SJCRH30 (cell line): ENCODE data around the gene MBD3. TPM values are rescaled to one million over a fixed set of nuclear protein-coding genes. Genes with fewer than 3 reads are reported as not detected.

Source experiments
- DNase-seq, 2 experiments: peaks; one replicate each; pipeline ENCODE4 v3.0.0-alpha.2; 2015 to 2020
- H3K27ac ChIP-seq: fragments of 250-450 bp; sonication (Bioruptor Pico); 2 replicates; pipeline ENCODE4 v1.5.1; 2020; ENCODE audit warnings: mild to moderate bottlenecking, moderate library complexity
- H3K27me3 ChIP-seq: fragments of 250-450 bp; sonication (Bioruptor Pico); 2 replicates; pipeline ENCODE4 v1.5.1; 2020; ENCODE audit warnings: mild to moderate bottlenecking, moderate library complexity
- H3K36me3 ChIP-seq: fragments of 250-450 bp; sonication (Bioruptor Pico); 2 replicates; pipeline ENCODE4 v1.5.1; 2020; ENCODE audit warnings: mild to moderate bottlenecking, moderate library complexity
- H3K4me1 ChIP-seq: fragments of 250-450 bp; sonication (Bioruptor Pico); 2 replicates; pipeline ENCODE4 v1.5.1; 2020; ENCODE audit warnings: mild to moderate bottlenecking, moderate library complexity
- H3K4me3 ChIP-seq: fragments of 250-450 bp; sonication (Bioruptor Pico); 2 replicates; pipeline ENCODE4 v1.5.1; 2020; ENCODE audit warnings: mild to moderate bottlenecking, moderate library complexity
- H3K9me3 ChIP-seq: fragments of 250-450 bp; sonication (Bioruptor Pico); replicated peaks from 2 replicates; pipeline ENCODE4 v1.5.1; 2020; ENCODE audit warnings: mild to moderate bottlenecking, moderate library complexity
- total RNA-seq: library from RNA; depleted of rRNA; stranded (reverse); fragments of >200 nt; shearing (Covaris generic); gene quantifications from 2 replicates; pipeline ENCODE4 v1.2.3, GENCODE V29; 2014

MBD3 gene
- total RNA-seq, 1 experiment from 2014 or later: 99.8 TPM

DNA sequence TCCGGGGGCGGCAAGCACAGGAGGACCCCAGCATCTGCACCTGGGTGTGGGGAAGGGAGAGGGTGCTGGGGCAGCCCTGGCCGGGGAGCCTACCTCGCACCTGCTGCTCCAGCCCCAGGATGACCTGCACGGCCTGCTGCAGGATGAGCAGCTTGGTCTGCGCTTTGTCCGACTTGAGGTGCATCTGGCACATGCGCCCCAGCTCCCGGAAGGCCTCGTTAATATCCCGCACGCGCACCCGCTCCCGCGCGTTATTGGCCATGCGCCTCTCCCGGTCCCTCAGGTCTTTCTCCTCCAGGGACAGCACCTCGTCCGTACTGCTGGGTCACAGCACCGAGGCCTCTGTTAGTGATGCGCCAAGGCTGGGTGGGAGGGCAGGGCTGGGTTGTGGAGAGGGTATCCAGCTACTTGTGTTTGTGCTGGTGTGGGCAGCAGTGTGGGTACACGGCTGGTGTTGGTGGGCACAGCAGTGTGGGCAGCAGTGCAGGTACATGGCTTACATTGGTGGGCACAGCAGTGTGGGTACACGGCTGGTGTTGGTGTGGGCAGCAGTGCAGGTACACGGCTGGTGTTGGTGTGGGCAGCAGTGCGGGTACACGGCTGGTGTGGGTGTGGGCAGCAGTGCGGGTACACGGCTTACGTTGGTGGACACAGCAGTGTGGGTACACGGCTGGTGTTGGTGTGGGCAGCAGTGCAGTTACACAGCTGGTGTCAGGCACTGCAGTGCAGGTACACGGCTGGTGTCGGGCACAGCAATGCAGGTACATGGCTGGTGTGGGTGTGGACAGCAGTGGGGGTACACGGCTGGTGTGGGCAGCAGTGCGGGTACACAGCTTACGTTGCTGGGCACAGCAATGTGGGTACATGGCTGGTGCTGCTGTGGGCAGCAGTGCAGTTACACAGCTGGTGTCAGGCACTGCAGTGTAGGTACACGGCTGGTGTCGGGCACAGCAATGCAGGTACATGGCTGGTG lies 19.7 kb upstream of the MBD3 start:
- no peaks in the 10 kb centered on the region for H3K9me3 ChIP-seq

DNA sequence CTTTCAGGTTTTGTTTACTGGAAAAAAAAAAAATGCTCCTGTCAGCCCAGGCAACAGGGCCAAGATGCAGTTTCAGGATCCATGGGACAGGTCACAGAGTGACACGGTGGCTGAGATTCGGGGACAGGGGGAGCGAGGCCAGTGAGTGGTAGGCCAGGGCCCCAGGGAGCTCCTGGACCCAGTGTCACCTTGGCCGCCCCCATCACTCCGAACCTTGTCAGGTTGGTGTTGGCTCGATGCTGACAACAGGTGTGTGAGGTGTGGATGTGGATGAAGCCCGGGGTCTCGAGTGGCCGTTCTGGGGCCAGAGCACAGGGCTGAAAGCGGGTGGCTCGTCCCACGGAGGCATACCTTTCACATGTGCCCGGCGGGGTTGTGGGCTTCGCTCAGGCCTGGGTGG lies 18.7 kb upstream of the MBD3 start:
- Histone ChIP-seq H3K27ac (no peak overlapping the region), H3K4me1 (no peaks in the 10 kb centered on the region), H3K27me3 (no peaks in the 10 kb centered on the region), H3K9me3 (no peaks in the 10 kb centered on the region), H3K36me3 (peaks cover 30% of the 10 kb centered on the region), H3K4me3 (no peak overlapping the region)
- DNase-seq: no peak

More for the DNA sequence above, 19.7 kb upstream of the MBD3 start:
- Histone ChIP-seq H3K4me1 (no peaks in the 10 kb centered on the region), H3K36me3 (peaks cover 37% of the 10 kb centered on the region), H3K27me3 (no peaks in the 10 kb centered on the region), H3K4me3 (no peak overlapping the region), H3K27ac (no peak overlapping the region)
- DNase-seq: no peak

DNA sequence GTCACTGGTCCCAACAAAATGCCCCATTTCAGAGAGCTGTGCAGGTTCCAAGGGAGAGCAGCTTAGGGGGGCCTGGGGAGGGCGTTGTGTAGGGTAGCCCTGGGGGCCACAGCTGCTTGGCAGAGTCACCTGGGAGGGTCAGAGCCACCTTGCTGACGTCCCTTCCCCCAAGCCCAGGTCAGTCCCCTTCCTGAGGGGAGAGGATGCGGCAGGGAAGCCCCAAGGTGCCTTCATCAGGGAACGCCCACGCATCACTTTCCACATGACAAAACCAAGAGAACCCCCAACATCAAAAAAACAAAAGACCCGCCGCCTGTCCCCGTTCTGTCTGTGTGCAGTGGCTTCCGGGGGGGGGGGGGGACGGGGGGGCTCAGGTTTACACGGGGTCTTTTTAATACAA lies 17.9 kb upstream of the MBD3 start:
- DNase-seq: no peak
- Histone ChIP-seq H3K9me3 (no peaks in the 10 kb centered on the region), H3K36me3 (peaks cover 22% of the 10 kb centered on the region)

DNA sequence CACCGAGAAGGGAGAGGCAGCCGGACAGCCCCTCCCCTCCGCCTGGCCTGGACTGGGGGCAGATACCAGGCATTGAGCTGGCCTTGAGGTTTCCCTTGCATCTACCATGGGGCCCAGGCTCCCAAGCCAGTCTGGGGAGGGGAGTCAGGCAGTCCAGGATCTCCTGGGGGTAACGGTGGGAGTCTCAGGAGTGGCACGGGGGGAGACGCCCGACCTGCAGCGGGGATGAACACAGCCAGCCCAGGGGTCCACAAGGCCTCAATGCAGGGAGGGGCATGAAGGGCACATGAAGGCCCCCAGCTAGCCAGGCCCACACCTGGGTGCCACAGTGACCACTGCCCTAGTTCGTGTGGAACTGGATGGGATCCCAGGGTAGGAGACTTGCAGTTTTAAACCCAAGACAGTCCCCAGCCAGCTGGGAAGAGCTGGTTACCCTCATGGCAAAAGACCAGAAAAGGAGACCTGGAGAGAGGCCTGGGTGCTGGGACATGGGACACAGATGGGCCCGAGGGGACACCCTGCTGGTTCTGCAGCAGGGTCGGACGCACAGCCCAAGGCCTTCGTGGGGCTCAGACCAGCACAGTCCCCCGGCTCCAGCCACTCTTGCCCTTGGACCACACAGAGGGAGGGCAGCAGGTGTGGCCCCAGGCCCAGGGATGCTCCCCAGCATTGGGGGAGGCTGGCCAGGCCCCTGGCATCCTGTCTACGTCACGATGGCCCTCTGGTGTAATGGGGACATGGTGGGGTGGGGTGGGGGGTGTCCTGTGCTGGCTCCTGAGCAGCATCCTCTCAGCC lies 17.2 kb upstream of the MBD3 start:
- no peak for DNase-seq
- Histone ChIP-seq H3K36me3 (peaks cover 15% of the 10 kb centered on the region), H3K27me3 (no peaks in the 10 kb centered on the region), H3K4me1 (no peaks in the 10 kb centered on the region; the same call in 1 of the 2 replicates), H3K4me3 (no peak overlapping the region), H3K9me3 (no peaks in the 10 kb centered on the region), H3K27ac (no peak overlapping the region)

More for the DNA sequence above, 17.9 kb upstream of the MBD3 start:
- Histone ChIP-seq H3K4me1 (no peaks in the 10 kb centered on the region; the same call in 1 of the 2 replicates), H3K27ac (no peak overlapping the region), H3K4me3 (no peak overlapping the region), H3K27me3 (no peaks in the 10 kb centered on the region)

DNA sequence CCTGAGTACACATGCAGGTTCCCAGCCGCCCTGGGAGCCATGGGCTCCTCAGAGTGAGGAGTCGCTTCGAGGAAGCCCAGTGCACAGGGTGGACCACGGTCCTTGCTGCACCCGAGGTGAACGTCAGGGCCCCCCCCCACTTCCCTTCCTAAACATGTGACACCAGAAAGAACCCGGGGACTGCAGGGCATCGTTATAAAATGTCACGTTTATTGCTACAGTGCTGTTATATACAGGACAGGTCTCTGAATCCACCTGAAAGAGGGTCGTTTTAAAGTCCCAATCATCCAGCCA lies 16.4 kb upstream of the MBD3 start:
- Histone ChIP-seq H3K36me3 (peaks cover 10% of the 10 kb centered on the region), H3K4me3 (no peak overlapping the region), H3K4me1 (no peaks in the 10 kb centered on the region; the same call in 1 of the 2 replicates), H3K27ac (no peak overlapping the region), H3K9me3 (no peaks in the 10 kb centered on the region), H3K27me3 (no peaks in the 10 kb centered on the region)
- DNase-seq: no peak

DNA sequence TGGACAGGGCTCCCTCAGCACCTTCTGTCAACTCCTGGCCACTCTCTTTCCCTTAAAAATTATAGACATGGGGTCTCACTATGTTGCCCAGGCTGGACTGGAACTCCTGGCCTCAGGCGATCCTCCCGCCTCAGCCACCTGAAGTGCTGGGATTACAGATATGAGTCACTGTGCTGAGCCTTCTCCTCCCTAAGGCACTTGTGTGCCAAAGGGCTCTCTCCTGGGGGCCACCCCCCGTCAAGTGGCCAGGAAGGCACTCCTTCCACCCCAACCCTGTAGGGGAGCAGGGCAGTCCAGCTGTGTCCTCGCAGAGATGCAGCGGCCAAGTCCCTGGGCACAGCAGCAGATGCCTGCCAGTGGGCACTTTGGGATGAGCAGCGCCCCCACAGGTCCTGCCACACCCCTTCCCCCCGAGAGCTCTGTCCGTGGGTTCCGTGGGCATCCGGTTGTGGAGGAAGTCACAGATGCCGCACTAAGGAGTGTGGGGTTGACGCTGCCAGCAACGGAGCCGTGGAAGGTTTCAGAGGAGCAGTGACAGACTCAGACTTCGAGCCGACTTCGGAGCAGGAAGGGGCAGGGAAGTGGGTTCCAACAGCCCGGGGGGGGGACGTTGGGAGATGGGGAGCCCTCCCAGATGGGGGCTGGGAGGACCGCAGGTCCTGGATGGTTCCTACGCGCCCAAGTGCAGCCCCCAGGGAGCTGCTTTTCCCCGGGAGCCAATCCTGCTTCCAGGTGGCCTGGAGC lies 15.9 kb upstream of the MBD3 start:
- H3K27ac ChIP-seq: no peak overlapping the region
- no peak for DNase-seq
- H3K36me3 ChIP-seq: peaks cover 5% of the 10 kb centered on the region
- H3K27me3 ChIP-seq: no peaks in the 10 kb centered on the region
- no peak overlapping the region for H3K4me3 ChIP-seq
- no peaks in the 10 kb centered on the region; the same call in 1 of the 2 replicates for H3K4me1 ChIP-seq
- H3K9me3 ChIP-seq: no peaks in the 10 kb centered on the region

DNA sequence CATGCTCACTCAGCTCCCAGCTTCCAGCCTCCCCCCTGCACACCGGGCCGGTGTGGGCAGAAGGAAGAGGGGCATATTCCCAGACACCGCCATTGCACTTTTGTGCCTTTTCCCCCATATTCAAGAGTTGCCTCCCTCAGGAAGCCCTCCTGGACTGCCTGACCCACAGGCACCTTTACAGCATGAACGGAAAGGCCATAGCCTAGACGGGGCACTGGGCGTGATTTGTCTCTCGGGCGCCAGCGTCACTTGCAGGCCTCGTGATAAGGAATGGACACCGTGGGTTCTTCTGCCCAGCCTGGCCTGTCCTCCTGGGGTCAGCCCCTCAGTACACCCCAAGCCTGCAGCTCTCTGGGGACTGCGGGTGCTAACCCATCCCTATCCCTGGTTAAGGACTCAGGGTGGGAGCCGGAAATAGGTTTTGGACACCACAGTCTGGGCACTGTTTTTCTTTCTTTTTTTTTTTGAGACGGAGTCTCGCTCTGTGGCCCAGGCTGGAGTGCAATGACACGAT lies 13.5 kb upstream of the MBD3 start:
- Histone ChIP-seq H3K4me3 (peak overlapping the region; percentile 97), H3K27me3 (no peaks in the 10 kb centered on the region), H3K9me3 (no peaks in the 10 kb centered on the region), H3K27ac (no peak overlapping the region), H3K4me1 (no peaks in the 10 kb centered on the region; the same call in 1 of the 2 replicates), H3K36me3 (no peaks in the 10 kb centered on the region; the same call in 1 of the 2 replicates)
- no peak for DNase-seq

DNA sequence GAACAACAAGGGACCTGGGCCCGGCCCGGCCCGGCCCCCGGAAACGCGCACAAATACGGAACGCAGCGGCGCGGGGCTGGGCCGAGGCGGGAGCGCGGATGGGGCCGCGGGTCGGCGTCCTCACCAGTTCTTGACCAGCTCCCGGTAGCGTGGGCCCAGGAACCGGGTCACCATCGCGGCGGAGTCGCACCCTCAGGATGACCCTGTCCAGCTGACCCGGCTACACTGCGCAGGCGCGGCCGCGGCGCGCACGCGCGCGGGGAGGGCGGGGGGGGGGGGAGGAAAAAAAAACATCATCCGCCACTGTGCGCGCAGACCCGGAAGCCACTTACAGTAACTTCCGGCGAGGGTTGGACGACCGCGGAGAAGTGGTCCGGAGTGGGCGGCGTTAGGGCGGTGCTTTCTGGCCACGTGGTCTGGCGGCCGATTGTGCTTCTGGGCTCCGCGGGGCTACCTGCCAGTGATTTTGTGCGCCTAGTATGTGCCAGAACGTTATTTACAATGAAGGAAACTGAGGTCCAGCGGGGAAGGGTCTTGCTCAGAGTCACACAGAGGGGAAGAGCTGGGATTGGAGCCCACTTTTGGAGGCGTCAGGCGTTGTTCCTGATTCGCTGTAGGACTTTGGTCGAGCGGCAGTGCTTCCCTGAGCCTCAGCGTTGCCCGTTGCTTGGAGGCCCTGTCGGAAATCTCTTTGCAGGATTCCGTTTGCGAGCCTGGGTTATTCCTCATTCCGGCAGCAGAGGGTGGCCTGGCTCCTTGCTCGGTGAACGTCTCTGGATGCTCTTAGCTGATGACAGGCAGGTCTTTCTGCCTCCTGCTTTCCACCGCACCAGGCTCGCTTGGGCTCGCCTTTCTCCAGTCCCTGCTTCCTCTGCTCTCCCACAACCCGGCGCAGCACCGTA lies 12.8 kb upstream of the MBD3 start, which contains the start of gene UQCR11:
Gene UQCR11 (minus strand): TSS at position 227 of the 902 bp plus-strand sequence. CDS start 53 bp downstream, at position 174.
- Histone ChIP-seq H3K4me3 (peak within 1 kb of the TSS; percentile 97), H3K4me1 (no peaks in the 10 kb centered on the region; the same call in 1 of the 2 replicates), H3K27ac (peak within 1 kb of the TSS; percentile 47), H3K27me3 (no peaks in the 10 kb centered on the region), H3K9me3 (no peaks in the 10 kb centered on the region), H3K36me3 (no peaks in the 10 kb centered on the region; the same call in 1 of the 2 replicates)
- peak; percentile 94 to 95 for DNase-seq

DNA sequence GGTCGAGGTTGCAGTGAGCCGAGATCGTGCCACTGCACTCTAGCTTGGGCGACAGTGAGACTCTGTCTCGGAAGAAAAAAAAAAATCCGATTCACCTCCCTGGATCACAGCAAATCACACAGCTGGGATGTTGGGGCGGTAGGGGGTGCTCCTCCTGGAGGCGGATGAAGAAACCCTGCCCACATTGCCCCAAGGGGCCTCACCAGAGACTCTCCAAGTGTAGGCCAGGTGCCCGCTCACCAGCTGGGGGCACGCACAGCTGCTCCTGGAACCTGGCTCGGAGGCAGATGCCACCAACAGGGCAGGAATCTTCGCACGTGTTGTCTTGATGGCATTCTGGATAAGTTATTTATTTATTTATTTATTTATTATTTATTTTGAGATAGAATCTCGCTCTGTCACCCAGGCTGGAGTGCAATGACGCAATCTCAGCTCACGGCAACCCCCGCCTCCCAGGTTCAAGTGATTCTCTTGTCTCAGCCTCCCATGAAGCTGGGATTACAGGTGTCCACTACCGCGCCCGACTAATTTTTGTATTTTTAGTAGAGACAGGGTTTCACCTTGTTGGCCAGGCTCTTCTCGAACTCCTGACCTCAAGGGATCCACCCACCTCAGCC lies 9.5 kb upstream of the MBD3 start:
- Histone ChIP-seq H3K9me3 (no peaks in the 10 kb centered on the region), H3K27me3 (no peaks in the 10 kb centered on the region), H3K36me3 (peaks cover 2% of the 10 kb centered on the region; the same call in 1 of the 2 replicates), H3K4me1 (no peaks in the 10 kb centered on the region; the same call in 1 of the 2 replicates), H3K27ac (no peak overlapping the region), H3K4me3 (no peak overlapping the region)
- no peak for DNase-seq

DNA sequence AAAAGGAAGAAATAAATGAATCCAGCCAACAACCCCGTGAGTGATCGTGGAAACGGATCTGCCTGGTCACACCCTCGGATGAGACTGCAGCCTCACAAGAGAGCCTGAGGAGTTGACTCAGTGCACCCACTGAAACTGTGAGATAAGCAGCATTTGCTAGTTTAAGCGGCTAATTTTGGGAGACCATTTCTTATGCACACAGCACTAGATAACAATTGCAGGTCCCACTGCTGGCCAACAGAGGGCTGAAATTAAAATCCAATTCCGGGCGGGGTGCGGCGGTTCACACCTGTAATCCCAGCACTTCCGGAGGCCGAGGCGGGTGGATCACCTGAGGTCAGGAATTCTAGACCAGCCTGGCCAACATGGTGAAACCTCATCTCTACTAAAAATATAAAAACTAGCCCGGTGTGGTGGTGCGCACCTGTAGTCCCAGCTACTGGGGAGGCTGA lies 9.0 kb upstream of the MBD3 start:
- H3K4me3 ChIP-seq: no peak overlapping the region
- peaks cover 2% of the 10 kb centered on the region; the same call in 1 of the 2 replicates for H3K36me3 ChIP-seq
- no peak overlapping the region for H3K27ac ChIP-seq
- H3K9me3 ChIP-seq: no peaks in the 10 kb centered on the region
- H3K4me1 ChIP-seq: no peaks in the 10 kb centered on the region; the same call in 1 of the 2 replicates
- no peak for DNase-seq
- no peaks in the 10 kb centered on the region for H3K27me3 ChIP-seq

DNA sequence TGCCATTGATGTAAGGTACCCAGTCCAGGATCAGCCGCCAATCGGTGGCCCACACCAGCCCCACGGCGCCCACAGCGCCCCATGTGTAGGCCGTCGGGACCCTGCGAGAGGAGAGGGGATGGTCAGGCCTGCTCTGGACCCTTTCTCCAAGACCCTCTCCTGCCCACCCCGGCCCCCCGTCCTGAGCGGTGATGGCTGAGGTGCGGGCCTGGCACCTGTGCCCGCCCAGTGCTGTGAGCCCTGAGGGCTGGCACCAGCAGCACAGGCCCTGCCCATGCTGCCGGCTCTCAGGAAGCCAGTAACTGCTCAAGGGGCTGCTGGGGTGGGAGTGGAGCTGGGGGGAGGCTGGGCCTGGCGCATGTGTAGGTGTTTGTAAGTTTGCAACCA lies 6.8 kb upstream of the MBD3 start:
- H3K4me1 ChIP-seq: no peaks in the 10 kb centered on the region
- H3K27me3 ChIP-seq: no peaks in the 10 kb centered on the region
- H3K9me3 ChIP-seq: no peaks in the 10 kb centered on the region
- peaks cover 2% of the 10 kb centered on the region; the same call in 1 of the 2 replicates for H3K36me3 ChIP-seq
- no peak overlapping the region for H3K4me3 ChIP-seq
- H3K27ac ChIP-seq: no peak overlapping the region
- DNase-seq: no peak

DNA sequence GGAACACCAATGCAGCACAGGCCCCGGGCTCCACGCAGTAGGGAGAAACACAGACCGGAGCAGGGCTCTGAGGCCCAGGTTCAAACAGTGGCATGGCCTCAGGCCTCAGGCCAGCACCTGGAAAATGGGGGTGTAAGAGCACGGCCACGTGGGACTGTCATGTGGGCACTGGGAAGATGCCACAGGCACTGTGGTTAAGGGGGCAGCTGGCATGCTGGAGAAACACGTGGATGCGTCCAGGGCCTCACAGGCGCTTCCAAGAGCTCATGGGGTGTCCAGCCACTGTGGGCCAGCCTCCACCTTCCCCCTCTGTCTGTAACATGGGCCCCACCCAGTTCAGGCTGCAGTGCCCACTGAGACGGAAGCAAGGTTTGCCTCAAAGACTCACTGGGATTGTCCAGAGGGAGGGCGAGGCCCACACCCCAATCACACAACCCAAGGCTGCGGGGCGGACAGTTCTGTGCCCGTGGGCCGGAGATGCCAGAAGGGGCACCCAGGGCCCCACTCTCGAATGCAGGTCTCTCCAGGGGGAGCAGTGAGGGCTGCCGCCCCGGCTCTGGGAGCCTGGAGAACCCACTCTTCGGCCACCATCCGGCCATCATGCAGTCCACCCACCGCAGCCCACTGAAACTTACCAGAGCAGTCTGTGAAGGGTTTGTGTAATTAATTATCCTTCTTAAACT lies 6.3 kb upstream of the MBD3 start:
- Histone ChIP-seq H3K36me3 (peaks cover 2% of the 10 kb centered on the region; the same call in 1 of the 2 replicates), H3K27ac (no peak overlapping the region), H3K9me3 (no peaks in the 10 kb centered on the region), H3K4me1 (no peaks in the 10 kb centered on the region), H3K4me3 (no peak overlapping the region), H3K27me3 (no peaks in the 10 kb centered on the region)
- no peak for DNase-seq

DNA sequence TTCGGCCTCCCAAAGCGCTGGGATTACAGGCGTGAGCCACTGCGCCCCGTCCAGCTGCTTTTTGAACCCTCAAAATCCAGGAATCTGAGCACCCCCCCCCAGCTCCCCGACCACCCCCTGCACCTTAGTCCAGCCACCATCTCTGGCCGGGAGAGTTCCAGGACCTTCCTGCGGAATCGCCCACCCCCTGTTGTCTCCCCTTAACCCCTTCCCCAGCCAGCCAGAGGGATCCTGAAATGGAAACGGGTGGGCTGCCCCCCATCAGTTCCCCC lies 772 bp upstream of the MBD3 start:
- H3K9me3 ChIP-seq: no peaks in the 10 kb centered on the region
- DNase-seq: no peak
- H3K4me1 ChIP-seq: no peaks in the 10 kb centered on the region
- H3K27me3 ChIP-seq: no peaks in the 10 kb centered on the region
- H3K36me3 ChIP-seq: peaks cover 6% of the 10 kb centered on the region; the same call in 1 of the 2 replicates
- peak overlapping the region; percentile 55; the same call in 1 of the 2 replicates for H3K4me3 ChIP-seq
- no peak overlapping the region for H3K27ac ChIP-seq
